Muscle of leg (tissue), 11 donors: Measurements from ENCODE around the gene SPATA6. TPM values are rescaled to one million over a fixed set of nuclear protein-coding genes. Genes with fewer than 3 reads are reported as not detected.
"Not testable (repeated sequence)": the region's sequence is repeated elsewhere in the genome, so short reads cannot be mapped to it uniquely, and the experiment has no call there.

Source experiments
- DNase-seq: peaks from one replicate; pipeline ENCODE4 v3.0.0; 2013
- H3K27ac ChIP-seq: one replicate; pipeline ENCODE4 v1.5.1; 2013; ENCODE audit warnings: mild to moderate bottlenecking, low read length, control low read depth
- H3K27me3 ChIP-seq: one replicate; pipeline ENCODE4 v1.6.1; 2013; ENCODE audit warnings: low read length; ENCODE audit not compliant: control insufficient read depth, insufficient read depth
- H3K36me3 ChIP-seq: one replicate; pipeline ENCODE4 v1.6.1; 2013; ENCODE audit warnings: low read length; ENCODE audit not compliant: control insufficient read depth, insufficient read depth
- H3K4me1 ChIP-seq: one replicate; pipeline ENCODE4 v1.6.1; 2013; ENCODE audit warnings: low read length; ENCODE audit not compliant: control insufficient read depth, insufficient read depth
- H3K4me3 ChIP-seq: one replicate; pipeline ENCODE4 v1.5.1; 2013; ENCODE audit warnings: low read length, control low read depth
- H3K9me3 ChIP-seq: replicated peaks from 2 replicates; pipeline ENCODE4 v1.6.1; 2013; ENCODE audit warnings: low read depth, low read length; ENCODE audit not compliant: control insufficient read depth
- WGBS: methylation state at CpG from one replicate; pipeline ENCODE4 v1.1.5; 2013; ENCODE audit warnings: missing lambda C conversion rate; ENCODE audit not compliant: insufficient coverage; 5-methylcytosine and 5-hydroxymethylcytosine counted together
- polyA plus RNA-seq, 8 donors: library from polyadenylated mRNA; unstranded; fragments of 120-200 nt; gene quantifications; one replicate each; pipeline versions ENCODE4 v1.2.1 to v1.2.3, GENCODE V29; 2013; ENCODE audit warnings: inconsistent platforms in 1 of 8, low replicate concordance in 1 of 8; ENCODE audit not compliant: insufficient read length in 8 of 8, insufficient read depth in 1 of 8
- total RNA-seq: library from RNA; stranded (reverse); fragments of 120-200 nt; gene quantifications from one replicate; pipeline ENCODE4 v1.2.4, GENCODE V29; 2013

Gene SPATA6
- total and polyA plus RNA-seq, 9 donors, result 8.9 to 20.6 (median 11.8) TPM

GRCh38 chr1:48311829-48312228, 160.2 kb downstream of the SPATA6 start:
- H3K4me1 ChIP-seq, H3K36me3 ChIP-seq, H3K9me3 ChIP-seq, DNase-seq, H3K27ac ChIP-seq, H3K4me3 ChIP-seq, H3K27me3 ChIP-seq: not testable (repeated sequence)
- 96% methylated on average over 8 of the region's 11 CpGs for WGBS

GRCh38 chr1:48309564-48310082, 162.4 kb downstream of the SPATA6 start:
- Histone ChIP-seq H3K4me3 (no peak overlapping the region), H3K9me3 (no peaks in the 10 kb centered on the region), H3K4me1 (no peaks in the 10 kb centered on the region), H3K36me3 (no peaks in the 10 kb centered on the region), H3K27ac (no peak overlapping the region), H3K27me3 (no peaks in the 10 kb centered on the region)
- DNase-seq, result no peak
- no CpG with 5 or more reads among the region's 2 CpGs for WGBS

- Histone ChIP-seq H3K4me1 (no peaks in the 10 kb centered on the region), H3K27me3 (no peaks in the 10 kb centered on the region), H3K4me3 (no peak overlapping the region), H3K27ac (no peak overlapping the region), H3K9me3 (no peaks in the 10 kb centered on the region), H3K36me3 (peaks cover 3% of the 10 kb centered on the region)
- DNase-seq, result no peak
Observed at GRCh38 chr1:48302652-48303051, 169.4 kb downstream of the SPATA6 start.

- WGBS, result no CpG with 5 or more reads among the region's 1 CpG
- no peak overlapping the region for H3K4me3 ChIP-seq
- DNase-seq, result no peak
- H3K9me3 ChIP-seq, result no peaks in the 10 kb centered on the region
- H3K27ac ChIP-seq, result no peak overlapping the region
- H3K27me3 ChIP-seq, result no peaks in the 10 kb centered on the region
- H3K36me3 ChIP-seq, result no peaks in the 10 kb centered on the region
- H3K4me1 ChIP-seq, result no peaks in the 10 kb centered on the region
Observed at GRCh38 chr1:48294656-48295055, 177.3 kb downstream of the SPATA6 start.

GRCh38 chr1:48294094-48294493, 177.9 kb downstream of the SPATA6 start:
- not testable (repeated sequence) for H3K9me3 ChIP-seq, H3K27ac ChIP-seq, H3K36me3 ChIP-seq, DNase-seq, H3K4me3 ChIP-seq, H3K27me3 ChIP-seq, H3K4me1 ChIP-seq
- 92% methylated on average over 4 of the region's 6 CpGs for WGBS

GRCh38 chr1:48292706-48293105, 179.3 kb downstream of the SPATA6 start:
- 98% methylated on average over 4 of the region's 5 CpGs for WGBS
- no peaks in the 10 kb centered on the region for H3K36me3 ChIP-seq
- H3K4me3 ChIP-seq, result no peak overlapping the region
- no peaks in the 10 kb centered on the region for H3K27me3 ChIP-seq
- no peaks in the 10 kb centered on the region for H3K9me3 ChIP-seq
- no peak overlapping the region for H3K27ac ChIP-seq
- H3K4me1 ChIP-seq, result no peaks in the 10 kb centered on the region
- DNase-seq, result no peak

- H3K27ac ChIP-seq, result no peak overlapping the region
- no peaks in the 10 kb centered on the region for H3K36me3 ChIP-seq
- WGBS, result 97% methylated on average over 4 of the region's 4 CpGs
- H3K27me3 ChIP-seq, result no peaks in the 10 kb centered on the region
- H3K9me3 ChIP-seq, result no peaks in the 10 kb centered on the region
- DNase-seq, result no peak
- H3K4me1 ChIP-seq, result no peaks in the 10 kb centered on the region
- H3K4me3 ChIP-seq, result no peak overlapping the region
Observed at GRCh38 chr1:48291421-48291820, 180.6 kb downstream of the SPATA6 start.

GRCh38 chr1:48285525-48285924, 186.5 kb downstream of the SPATA6 start:
- H3K9me3 ChIP-seq, result no peaks in the 10 kb centered on the region
- no peak overlapping the region for H3K27ac ChIP-seq
- no peaks in the 10 kb centered on the region for H3K36me3 ChIP-seq
- no peaks in the 10 kb centered on the region for H3K4me1 ChIP-seq
- no peak overlapping the region for H3K4me3 ChIP-seq
- no peaks in the 10 kb centered on the region for H3K27me3 ChIP-seq
- DNase-seq, result no peak
- WGBS, result 79% methylated on average over 2 of the region's 3 CpGs

- H3K27ac ChIP-seq, H3K27me3 ChIP-seq, H3K9me3 ChIP-seq, H3K36me3 ChIP-seq, H3K4me3 ChIP-seq, DNase-seq, H3K4me1 ChIP-seq: not testable (repeated sequence)
- WGBS, result 72% methylated on average over 3 of the region's 10 CpGs
Observed at GRCh38 chr1:48284696-48285420, 187.1 kb downstream of the SPATA6 start.

GRCh38 chr1:48282329-48282728, 189.7 kb downstream of the SPATA6 start:
- DNase-seq, H3K36me3 ChIP-seq: not testable (repeated sequence)

GRCh38 chr1:48277437-48277836, 194.6 kb downstream of the SPATA6 start:
- WGBS, result 95% methylated on average over 4 of the region's 10 CpGs

More at GRCh38 chr1:48282329-48282728, 189.7 kb downstream of the SPATA6 start:
- not testable (repeated sequence) for H3K4me3 ChIP-seq, H3K9me3 ChIP-seq, H3K27me3 ChIP-seq, H3K4me1 ChIP-seq, H3K27ac ChIP-seq

More at GRCh38 chr1:48277437-48277836, 194.6 kb downstream of the SPATA6 start:
- not testable (repeated sequence) for DNase-seq, H3K27me3 ChIP-seq, H3K36me3 ChIP-seq, H3K4me1 ChIP-seq, H3K4me3 ChIP-seq, H3K9me3 ChIP-seq, H3K27ac ChIP-seq
